ENCODE measurements around the gene UBE2O. TPM values are rescaled to one million over a fixed set of nuclear protein-coding genes. Genes with fewer than 3 reads are reported as not detected.
A peak's percentile ranks its signal among the peaks of the same experiment; 100 is the strongest.

Gene UBE2O
- total RNA-seq, 1 experiment from 2014 or later: 68.9 TPM

DNA sequence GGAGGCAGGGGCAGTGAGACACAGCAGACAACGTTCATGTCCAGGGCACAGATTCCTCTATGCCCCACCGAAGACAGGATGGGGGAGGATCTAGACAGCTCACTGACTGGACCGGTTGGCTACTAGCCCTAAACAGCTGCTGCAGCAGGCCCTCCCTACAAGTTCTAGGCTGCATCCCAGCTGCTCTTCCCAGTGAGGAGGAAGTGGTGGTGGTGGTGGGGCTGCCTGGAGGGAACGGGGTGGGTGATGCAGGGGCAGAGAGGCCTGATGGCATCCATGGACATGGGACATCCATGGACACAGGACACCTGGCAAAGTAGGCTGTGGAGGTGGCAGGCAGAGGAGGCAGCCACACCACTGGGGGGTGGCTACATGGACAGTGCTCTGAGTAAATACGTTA, 50.2 kb downstream of the UBE2O start:
- Mint-ChIP-seq H3K4me1 (no peaks in the 10 kb centered on the region), H3K36me3 (peaks cover 55% of the 10 kb centered on the region), H3K27me3 (ENCODE audit: low read depth) (no peaks in the 10 kb centered on the region), H3K4me3 (no peak overlapping the region), H3K9me3 (no peaks in the 10 kb centered on the region), H3K27ac (no peak overlapping the region)
- DNase-seq (ENCODE audit: low spot score): no peak
- CTCF ChIA-PET: interaction anchor here (1.5 to 1.6 kb wide), 2 partner anchors 42 to 56 kb away, joined by 3 to 4 read pairs; no protein-coding TSS in a partner anchor
- POLR2A ChIA-PET: no interaction called here
- no peak for ATAC-seq
- TF ChIP-seq ESRRA (CRISPR knock-in tag; IDR thresholded peaks at IDR 0.05; ENCODE audit: borderline replicate concordance) (no peak), NR3C1 (CRISPR knock-in tag; conservative IDR thresholded peaks at IDR 0.05; ENCODE audit: low read depth) (no peak), GABPB1 (CRISPR knock-in tag; IDR thresholded peaks at IDR 0.05) (no peak), JUN (CRISPR knock-in tag; IDR thresholded peaks at IDR 0.05) (no peak), ZBTB21 (CRISPR knock-in tag; IDR thresholded peaks at IDR 0.05; ENCODE audit: borderline replicate concordance) (no peak)
- TF ChIP-seq, protein P1, sequence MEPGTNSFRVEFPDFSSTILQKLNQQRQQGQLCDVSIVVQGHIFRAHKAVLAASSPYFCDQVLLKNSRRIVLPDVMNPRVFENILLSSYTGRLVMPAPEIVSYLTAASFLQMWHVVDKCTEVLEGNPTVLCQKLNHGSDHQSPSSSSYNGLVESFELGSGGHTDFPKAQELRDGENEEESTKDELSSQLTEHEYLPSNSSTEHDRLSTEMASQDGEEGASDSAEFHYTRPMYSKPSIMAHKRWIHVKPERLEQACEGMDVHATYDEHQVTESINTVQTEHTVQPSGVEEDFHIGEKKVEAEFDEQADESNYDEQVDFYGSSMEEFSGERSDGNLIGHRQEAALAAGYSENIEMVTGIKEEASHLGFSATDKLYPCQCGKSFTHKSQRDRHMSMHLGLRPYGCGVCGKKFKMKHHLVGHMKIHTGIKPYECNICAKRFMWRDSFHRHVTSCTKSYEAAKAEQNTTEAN (CRISPR knock-in tag; IDR thresholded peaks at IDR 0.05): no peak
- TF ChIP-seq, protein P2, sequence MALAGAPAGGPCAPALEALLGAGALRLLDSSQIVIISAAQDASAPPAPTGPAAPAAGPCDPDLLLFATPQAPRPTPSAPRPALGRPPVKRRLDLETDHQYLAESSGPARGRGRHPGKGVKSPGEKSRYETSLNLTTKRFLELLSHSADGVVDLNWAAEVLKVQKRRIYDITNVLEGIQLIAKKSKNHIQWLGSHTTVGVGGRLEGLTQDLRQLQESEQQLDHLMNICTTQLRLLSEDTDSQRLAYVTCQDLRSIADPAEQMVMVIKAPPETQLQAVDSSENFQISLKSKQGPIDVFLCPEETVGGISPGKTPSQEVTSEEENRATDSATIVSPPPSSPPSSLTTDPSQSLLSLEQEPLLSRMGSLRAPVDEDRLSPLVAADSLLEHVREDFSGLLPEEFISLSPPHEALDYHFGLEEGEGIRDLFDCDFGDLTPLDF (CRISPR knock-in tag; IDR thresholded peaks at IDR 0.05): no peak
- TF ChIP-seq, protein P3, sequence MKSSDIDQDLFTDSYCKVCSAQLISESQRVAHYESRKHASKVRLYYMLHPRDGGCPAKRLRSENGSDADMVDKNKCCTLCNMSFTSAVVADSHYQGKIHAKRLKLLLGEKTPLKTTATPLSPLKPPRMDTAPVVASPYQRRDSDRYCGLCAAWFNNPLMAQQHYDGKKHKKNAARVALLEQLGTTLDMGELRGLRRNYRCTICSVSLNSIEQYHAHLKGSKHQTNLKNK (CRISPR knock-in tag; IDR thresholded peaks at IDR 0.05): no peak

DNA sequence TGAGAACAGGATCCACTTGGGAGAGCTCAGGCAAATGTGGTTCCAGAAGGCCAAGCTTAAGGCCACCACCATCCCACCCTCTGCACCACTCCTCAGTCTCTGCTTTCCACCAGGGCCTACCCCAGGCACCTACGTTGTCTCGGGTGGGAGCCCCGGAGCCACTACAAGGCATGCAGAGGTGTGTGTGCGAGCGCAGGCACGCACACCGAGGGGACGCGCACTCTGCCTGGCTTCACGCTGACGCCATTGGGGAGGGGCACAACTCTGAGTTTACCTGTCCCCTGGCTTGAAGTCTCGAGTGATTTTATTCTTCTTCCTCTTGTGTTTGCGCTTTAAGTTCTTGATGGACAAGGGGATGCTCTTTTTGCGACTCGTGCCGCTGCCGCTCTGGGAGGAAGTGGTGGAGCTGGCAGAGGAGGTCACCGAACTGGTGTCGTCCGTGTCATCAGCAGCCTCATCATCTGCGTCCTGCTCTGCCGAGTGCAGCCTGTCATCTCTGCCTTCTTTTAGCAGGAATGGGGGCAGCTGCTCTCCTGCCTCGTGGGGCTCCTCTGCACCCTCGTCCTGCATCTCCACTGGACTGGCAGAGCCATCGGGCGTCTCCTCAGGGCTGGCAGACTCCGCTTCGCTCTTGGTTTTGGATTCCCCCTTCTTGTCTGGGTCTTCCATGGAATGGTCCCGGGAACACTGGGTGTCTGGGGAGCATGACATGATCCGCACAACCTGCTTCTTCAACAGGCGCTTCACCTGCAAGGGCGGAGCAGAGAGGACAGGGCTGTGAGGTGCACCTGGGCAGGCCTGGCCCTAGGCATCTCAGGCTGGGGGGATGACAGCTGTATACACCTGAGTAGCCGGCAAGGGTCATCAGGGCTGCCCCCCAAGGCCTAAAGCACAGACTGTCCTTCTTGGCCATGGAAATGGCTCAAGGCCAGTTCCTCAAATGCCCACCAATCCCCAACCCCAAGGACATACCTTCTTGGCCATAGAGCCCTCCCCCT, 53.5 kb downstream of the UBE2O start:
- H3K9me3 Mint-ChIP-seq: no peaks in the 10 kb centered on the region
- ATAC-seq: no peak
- peaks cover 59% of the 10 kb centered on the region for H3K36me3 Mint-ChIP-seq
- DNase-seq (ENCODE audit: low spot score): no peak
- H3K27ac Mint-ChIP-seq: peak overlapping the region; percentile 89; the same call in 1 of the 2 replicates
- CTCF ChIA-PET: interaction anchor here (0.5 to 4.9 kb wide), 14 partner anchors 9 to 282 kb away, joined by 3 to 135 read pairs (median 28); partner anchors contain the start of genes PRPSAP1, QRICH2 and SPHK1
- TF ChIP-seq CBFB (CRISPR knock-in tag; IDR thresholded peaks at IDR 0.05; ENCODE audit: low read depth) (no peak), PRRX2 (CRISPR knock-in tag; IDR thresholded peaks at IDR 0.05) (no peak), EMX1 (CRISPR knock-in tag; IDR thresholded peaks at IDR 0.05) (no peak), ELF4 (CRISPR knock-in tag; IDR thresholded peaks at IDR 0.05; ENCODE audit: low read depth) (no peak), ETV6 (CRISPR knock-in tag; IDR thresholded peaks at IDR 0.05) (no peak), KAT7 (CRISPR knock-in tag; IDR thresholded peaks at IDR 0.05; ENCODE audit: borderline replicate concordance) (no peak), TP53 (CRISPR knock-in tag; IDR thresholded peaks at IDR 0.05) (no peak), TEAD1 (CRISPR knock-in tag; IDR thresholded peaks at IDR 0.05) (no peak), SOX15 (CRISPR knock-in tag; IDR thresholded peaks at IDR 0.05) (no peak), NFE2L1 (CRISPR knock-in tag; IDR thresholded peaks at IDR 0.05) (no peak)
- TF ChIP-seq, protein P4, sequence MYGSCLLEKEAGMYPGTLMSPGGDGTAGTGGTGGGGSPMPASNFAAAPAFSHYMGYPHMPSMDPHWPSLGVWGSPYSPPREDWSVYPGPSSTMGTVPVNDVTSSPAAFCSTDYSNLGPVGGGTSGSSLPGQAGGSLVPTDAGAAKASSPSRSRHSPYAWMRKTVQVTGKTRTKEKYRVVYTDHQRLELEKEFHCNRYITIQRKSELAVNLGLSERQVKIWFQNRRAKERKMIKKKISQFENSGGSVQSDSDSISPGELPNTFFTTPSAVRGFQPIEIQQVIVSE (CRISPR knock-in tag; IDR thresholded peaks at IDR 0.05; ENCODE audit: borderline replicate concordance): no peak
- TF ChIP-seq, protein P3 (CRISPR knock-in tag; IDR thresholded peaks at IDR 0.05): no peak
- TF ChIP-seq, protein P5, sequence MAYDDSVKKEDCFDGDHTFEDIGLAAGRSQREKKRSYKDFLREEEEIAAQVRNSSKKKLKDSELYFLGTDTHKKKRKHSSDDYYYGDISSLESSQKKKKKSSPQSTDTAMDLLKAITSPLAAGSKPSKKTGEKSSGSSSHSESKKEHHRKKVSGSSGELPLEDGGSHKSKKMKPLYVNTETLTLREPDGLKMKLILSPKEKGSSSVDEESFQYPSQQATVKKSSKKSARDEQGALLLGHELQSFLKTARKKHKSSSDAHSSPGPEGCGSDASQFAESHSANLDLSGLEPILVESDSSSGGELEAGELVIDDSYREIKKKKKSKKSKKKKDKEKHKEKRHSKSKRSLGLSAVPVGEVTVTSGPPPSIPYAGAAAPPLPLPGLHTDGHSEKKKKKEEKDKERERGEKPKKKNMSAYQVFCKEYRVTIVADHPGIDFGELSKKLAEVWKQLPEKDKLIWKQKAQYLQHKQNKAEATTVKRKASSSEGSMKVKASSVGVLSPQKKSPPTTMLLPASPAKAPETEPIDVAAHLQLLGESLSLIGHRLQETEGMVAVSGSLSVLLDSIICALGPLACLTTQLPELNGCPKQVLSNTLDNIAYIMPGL (CRISPR knock-in tag; IDR thresholded peaks at IDR 0.05): no peak
- TF ChIP-seq, protein P6, sequence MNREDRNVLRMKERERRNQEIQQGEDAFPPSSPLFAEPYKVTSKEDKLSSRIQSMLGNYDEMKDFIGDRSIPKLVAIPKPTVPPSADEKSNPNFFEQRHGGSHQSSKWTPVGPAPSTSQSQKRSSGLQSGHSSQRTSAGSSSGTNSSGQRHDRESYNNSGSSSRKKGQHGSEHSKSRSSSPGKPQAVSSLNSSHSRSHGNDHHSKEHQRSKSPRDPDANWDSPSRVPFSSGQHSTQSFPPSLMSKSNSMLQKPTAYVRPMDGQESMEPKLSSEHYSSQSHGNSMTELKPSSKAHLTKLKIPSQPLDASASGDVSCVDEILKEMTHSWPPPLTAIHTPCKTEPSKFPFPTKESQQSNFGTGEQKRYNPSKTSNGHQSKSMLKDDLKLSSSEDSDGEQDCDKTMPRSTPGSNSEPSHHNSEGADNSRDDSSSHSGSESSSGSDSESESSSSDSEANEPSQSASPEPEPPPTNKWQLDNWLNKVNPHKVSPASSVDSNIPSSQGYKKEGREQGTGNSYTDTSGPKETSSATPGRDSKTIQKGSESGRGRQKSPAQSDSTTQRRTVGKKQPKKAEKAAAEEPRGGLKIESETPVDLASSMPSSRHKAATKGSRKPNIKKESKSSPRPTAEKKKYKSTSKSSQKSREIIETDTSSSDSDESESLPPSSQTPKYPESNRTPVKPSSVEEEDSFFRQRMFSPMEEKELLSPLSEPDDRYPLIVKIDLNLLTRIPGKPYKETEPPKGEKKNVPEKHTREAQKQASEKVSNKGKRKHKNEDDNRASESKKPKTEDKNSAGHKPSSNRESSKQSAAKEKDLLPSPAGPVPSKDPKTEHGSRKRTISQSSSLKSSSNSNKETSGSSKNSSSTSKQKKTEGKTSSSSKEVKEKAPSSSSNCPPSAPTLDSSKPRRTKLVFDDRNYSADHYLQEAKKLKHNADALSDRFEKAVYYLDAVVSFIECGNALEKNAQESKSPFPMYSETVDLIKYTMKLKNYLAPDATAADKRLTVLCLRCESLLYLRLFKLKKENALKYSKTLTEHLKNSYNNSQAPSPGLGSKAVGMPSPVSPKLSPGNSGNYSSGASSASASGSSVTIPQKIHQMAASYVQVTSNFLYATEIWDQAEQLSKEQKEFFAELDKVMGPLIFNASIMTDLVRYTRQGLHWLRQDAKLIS (CRISPR knock-in tag; IDR thresholded peaks at IDR 0.05; ENCODE audit: borderline replicate concordance): no peak
- TF ChIP-seq, protein P7, sequence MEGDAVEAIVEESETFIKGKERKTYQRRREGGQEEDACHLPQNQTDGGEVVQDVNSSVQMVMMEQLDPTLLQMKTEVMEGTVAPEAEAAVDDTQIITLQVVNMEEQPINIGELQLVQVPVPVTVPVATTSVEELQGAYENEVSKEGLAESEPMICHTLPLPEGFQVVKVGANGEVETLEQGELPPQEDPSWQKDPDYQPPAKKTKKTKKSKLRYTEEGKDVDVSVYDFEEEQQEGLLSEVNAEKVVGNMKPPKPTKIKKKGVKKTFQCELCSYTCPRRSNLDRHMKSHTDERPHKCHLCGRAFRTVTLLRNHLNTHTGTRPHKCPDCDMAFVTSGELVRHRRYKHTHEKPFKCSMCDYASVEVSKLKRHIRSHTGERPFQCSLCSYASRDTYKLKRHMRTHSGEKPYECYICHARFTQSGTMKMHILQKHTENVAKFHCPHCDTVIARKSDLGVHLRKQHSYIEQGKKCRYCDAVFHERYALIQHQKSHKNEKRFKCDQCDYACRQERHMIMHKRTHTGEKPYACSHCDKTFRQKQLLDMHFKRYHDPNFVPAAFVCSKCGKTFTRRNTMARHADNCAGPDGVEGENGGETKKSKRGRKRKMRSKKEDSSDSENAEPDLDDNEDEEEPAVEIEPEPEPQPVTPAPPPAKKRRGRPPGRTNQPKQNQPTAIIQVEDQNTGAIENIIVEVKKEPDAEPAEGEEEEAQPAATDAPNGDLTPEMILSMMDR (IDR thresholded peaks at IDR 0.05): no peak
- H3K4me3 Mint-ChIP-seq: no peak overlapping the region
- no peaks in the 10 kb centered on the region for H3K27me3 Mint-ChIP-seq (ENCODE audit: low read depth)
- POLR2A ChIA-PET: no interaction called here
- no peaks in the 10 kb centered on the region for H3K4me1 Mint-ChIP-seq
